Glutamatergic neuron (in vitro differentiated cells): ENCODE data around the gene ZDHHC24. TPM values are rescaled to one million over a fixed set of nuclear protein-coding genes. Genes with fewer than 3 reads are reported as not detected.

Source experiments
- DNase-seq: peaks from one replicate; pipeline ENCODE4 v3.0.0; 2022
- H3K27ac Mint-ChIP-seq: one replicate; pipeline ENCODE4 v1.8.0; 2020; ENCODE audit warnings: mild to moderate bottlenecking, mixed read lengths, inconsistent platforms; ENCODE audit not compliant: unreplicated experiment
- H3K27me3 Mint-ChIP-seq: one replicate; pipeline ENCODE4 v1.8.0; 2020; ENCODE audit warnings: mild to moderate bottlenecking, moderate library complexity, mixed read lengths, inconsistent platforms; ENCODE audit not compliant: unreplicated experiment
- H3K36me3 Mint-ChIP-seq: one replicate; pipeline ENCODE4 v1.8.0; 2020; ENCODE audit warnings: mild to moderate bottlenecking, mixed read lengths, inconsistent platforms; ENCODE audit not compliant: unreplicated experiment
- H3K4me1 Mint-ChIP-seq: one replicate; pipeline ENCODE4 v1.8.0; 2020; ENCODE audit warnings: mild to moderate bottlenecking, low read depth, mixed read lengths, inconsistent platforms; ENCODE audit not compliant: unreplicated experiment
- H3K4me3 Mint-ChIP-seq: one replicate; pipeline ENCODE4 v1.8.0; 2020; ENCODE audit warnings: mild to moderate bottlenecking, mixed read lengths, inconsistent platforms; ENCODE audit not compliant: unreplicated experiment
- H3K9me3 Mint-ChIP-seq: one replicate; pipeline ENCODE4 v1.8.0; 2020; ENCODE audit warnings: mild to moderate bottlenecking, moderate library complexity, mixed read lengths, inconsistent platforms; ENCODE audit not compliant: unreplicated experiment
- total RNA-seq: library from RNA; stranded (reverse); fragmentation: NEBNext Ultra II Directional; extraction: Animal tissue kit (Norgen Biotek cat#: 25700); gene quantifications from one replicate; pipeline ENCODE4 v1.2.1, GENCODE V29; 2021; ENCODE audit not compliant: unreplicated experiment
- TF ChIP-seq, protein P1 (sequence below): fragments of 200-600 bp; sonication (generic); IDR thresholded peaks from one replicate; pipeline ENCODE4 v1.5.0; 2021; ENCODE audit not compliant: partially characterized antibody, unreplicated experiment

ZDHHC24 gene
- total RNA-seq, 1 donor from 2014 or later, result 11.5 TPM

DNA sequence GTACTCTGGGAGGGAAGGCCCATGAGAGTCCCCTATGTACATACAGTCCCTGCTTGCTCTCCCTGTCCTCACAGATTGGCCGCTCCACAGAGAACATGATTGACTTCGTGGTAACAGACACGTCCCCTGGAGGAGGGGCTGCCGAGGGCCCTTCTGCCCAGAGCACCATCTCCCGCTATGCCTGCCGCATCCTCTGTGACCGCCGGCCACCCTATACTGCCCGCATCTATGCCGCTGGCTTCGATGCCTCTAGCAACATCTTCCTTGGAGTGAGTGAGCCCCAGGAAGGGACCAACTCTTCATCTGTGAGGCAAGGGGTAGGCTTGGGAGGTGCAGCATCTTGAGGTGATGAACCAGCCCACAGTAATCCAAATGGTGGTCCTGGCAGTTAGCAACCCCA is 72.7 kb downstream of the ZDHHC24 start:
- no peak for DNase-seq
- Mint-ChIP-seq H3K4me3 (no peak overlapping the region), H3K27ac (no peak overlapping the region), H3K27me3 (peaks cover 12% of the 10 kb centered on the region), H3K4me1 (peaks cover 18% of the 10 kb centered on the region), H3K9me3 (peaks cover 5% of the 10 kb centered on the region), H3K36me3 (no peaks in the 10 kb centered on the region)
- TF ChIP-seq, protein P1, sequence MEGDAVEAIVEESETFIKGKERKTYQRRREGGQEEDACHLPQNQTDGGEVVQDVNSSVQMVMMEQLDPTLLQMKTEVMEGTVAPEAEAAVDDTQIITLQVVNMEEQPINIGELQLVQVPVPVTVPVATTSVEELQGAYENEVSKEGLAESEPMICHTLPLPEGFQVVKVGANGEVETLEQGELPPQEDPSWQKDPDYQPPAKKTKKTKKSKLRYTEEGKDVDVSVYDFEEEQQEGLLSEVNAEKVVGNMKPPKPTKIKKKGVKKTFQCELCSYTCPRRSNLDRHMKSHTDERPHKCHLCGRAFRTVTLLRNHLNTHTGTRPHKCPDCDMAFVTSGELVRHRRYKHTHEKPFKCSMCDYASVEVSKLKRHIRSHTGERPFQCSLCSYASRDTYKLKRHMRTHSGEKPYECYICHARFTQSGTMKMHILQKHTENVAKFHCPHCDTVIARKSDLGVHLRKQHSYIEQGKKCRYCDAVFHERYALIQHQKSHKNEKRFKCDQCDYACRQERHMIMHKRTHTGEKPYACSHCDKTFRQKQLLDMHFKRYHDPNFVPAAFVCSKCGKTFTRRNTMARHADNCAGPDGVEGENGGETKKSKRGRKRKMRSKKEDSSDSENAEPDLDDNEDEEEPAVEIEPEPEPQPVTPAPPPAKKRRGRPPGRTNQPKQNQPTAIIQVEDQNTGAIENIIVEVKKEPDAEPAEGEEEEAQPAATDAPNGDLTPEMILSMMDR, result no peak

DNA sequence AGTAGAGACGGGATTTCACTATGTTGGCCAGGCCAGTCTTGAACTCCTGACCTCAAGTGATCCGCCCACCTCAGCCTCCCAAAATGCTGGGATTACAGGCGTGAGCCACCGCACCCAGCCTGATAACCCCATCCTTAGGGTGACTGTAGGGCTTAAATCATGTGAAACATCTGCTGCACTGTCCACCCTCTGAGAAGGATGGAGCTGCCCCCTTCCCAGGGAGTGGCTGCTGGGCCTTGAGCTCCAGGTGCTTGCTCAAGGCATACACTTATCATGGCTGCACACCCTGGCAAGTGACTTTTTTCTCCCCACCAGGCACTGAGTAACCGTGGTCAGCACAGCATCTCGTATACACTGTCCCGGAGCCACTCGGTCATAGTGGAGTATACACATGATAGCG is 73.8 kb downstream of the ZDHHC24 start:
- no peak for DNase-seq
- H3K27me3 Mint-ChIP-seq, result peaks cover 12% of the 10 kb centered on the region

DNA sequence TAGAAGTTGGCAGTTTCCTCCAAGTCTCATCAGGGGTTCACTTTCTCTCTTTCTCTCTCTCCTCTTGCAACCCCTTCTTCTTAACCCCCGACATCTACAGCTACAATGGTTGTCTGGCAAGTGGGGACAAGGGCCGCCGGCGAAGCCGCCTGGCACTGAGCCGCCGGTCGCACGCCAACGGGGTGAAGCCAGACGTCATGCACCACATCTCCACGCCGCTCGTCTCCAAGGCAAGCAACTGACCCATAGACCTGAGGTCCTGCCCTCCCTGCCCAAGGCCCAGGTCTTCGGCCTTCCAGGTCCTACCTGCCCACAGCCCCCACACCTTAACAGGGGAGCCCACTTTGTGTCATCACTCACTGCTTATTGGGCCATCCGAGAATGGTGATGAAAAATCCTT is 74.7 kb downstream of the ZDHHC24 start:
- Mint-ChIP-seq H3K36me3 (no peaks in the 10 kb centered on the region), H3K4me3 (no peak overlapping the region), H3K27me3 (peaks cover 6% of the 10 kb centered on the region), H3K4me1 (peaks cover 11% of the 10 kb centered on the region), H3K27ac (no peak overlapping the region), H3K9me3 (peaks cover 7% of the 10 kb centered on the region)
- TF ChIP-seq, protein P1, result no peak
- DNase-seq, result no peak

More for the DNA sequence above, 73.8 kb downstream of the ZDHHC24 start:
- H3K9me3 Mint-ChIP-seq, result peaks cover 7% of the 10 kb centered on the region
- peaks cover 18% of the 10 kb centered on the region for H3K4me1 Mint-ChIP-seq
- no peak overlapping the region for H3K4me3 Mint-ChIP-seq
- TF ChIP-seq, protein P1, result no peak
- no peak overlapping the region for H3K27ac Mint-ChIP-seq
- H3K36me3 Mint-ChIP-seq, result no peaks in the 10 kb centered on the region

Other genes starting within 250 kb of the ZDHHC24 start
- 11.4 TPM for gene CD248, start 229.0 kb downstream of the ZDHHC24 start, total RNA-seq
- 1.9 TPM for gene RIN1, start 209.6 kb downstream of the ZDHHC24 start, total RNA-seq
- gene BRMS1, start 200.9 kb downstream of the ZDHHC24 start, total RNA-seq, result 44.0 TPM
- 42.7 TPM for gene B4GAT1, start 198.4 kb downstream of the ZDHHC24 start, total RNA-seq
- 2.8 TPM for gene SLC29A2, start 174.3 kb downstream of the ZDHHC24 start, total RNA-seq
- gene NPAS4, start 125.0 kb downstream of the ZDHHC24 start, total RNA-seq, result 0.78 TPM
- 27.5 TPM for gene MRPL11, start 107.2 kb downstream of the ZDHHC24 start, total RNA-seq
- 7.7 TPM for gene PELI3, start 79.1 kb downstream of the ZDHHC24 start, total RNA-seq
- gene DPP3, start 65.6 kb downstream of the ZDHHC24 start, total RNA-seq, result 72.0 TPM
- gene BBS1, start 35.4 kb downstream of the ZDHHC24 start, total RNA-seq, result 37.3 TPM
- 2.0 TPM for gene ACTN3, start 855 bp upstream of the ZDHHC24 start, total RNA-seq
- gene CTSF, start 22.6 kb upstream of the ZDHHC24 start, total RNA-seq, result 31.1 TPM
- 0.51 TPM for gene CCDC87, start 47.0 kb upstream of the ZDHHC24 start, total RNA-seq
- 65.1 TPM for gene CCS, start 47.1 kb upstream of the ZDHHC24 start, total RNA-seq
- 89.2 TPM for gene RBM14, start 70.6 kb upstream of the ZDHHC24 start, total RNA-seq
- gene RBM4, start 92.7 kb upstream of the ZDHHC24 start, total RNA-seq, result 244 TPM
- gene RBM4B, start 131.8 kb upstream of the ZDHHC24 start, total RNA-seq, result 61.2 TPM
- 371 TPM for gene SPTBN2, start 183.2 kb upstream of the ZDHHC24 start, total RNA-seq